Cardiac muscle cell (in vitro differentiated cells and primary cell): ENCODE results near the gene GHRH. TPM values are rescaled to one million over a fixed set of nuclear protein-coding genes. Genes with fewer than 3 reads are reported as not detected.

Source experiments
- DNase-seq, 2 donors: peaks; one replicate each; pipeline versions ENCODE4 v3.0.0 to v3.0.0-alpha.2; 2010 to 2017; ENCODE audit warnings: low read depth in 1 of 2, low spot score in 1 of 2
- H3K27ac ChIP-seq: fragments of 200-600 bp; sonication (generic); 2 replicates; pipeline ENCODE4 v1.5.1; 2016
- H3K27me3 ChIP-seq: fragments of 200-600 bp; sonication (generic); 2 replicates; pipeline ENCODE4 v1.6.0; 2016; ENCODE audit warnings: control low read depth
- H3K36me3 ChIP-seq: fragments of 200-600 bp; sonication (generic); 2 replicates; pipeline ENCODE4 v1.5.1; 2016; ENCODE audit warnings: control low read depth
- H3K4me1 ChIP-seq: fragments of 200-600 bp; sonication (generic); 2 replicates; pipeline ENCODE4 v1.8.1; 2017; ENCODE audit warnings: low read depth, mild to moderate bottlenecking, mixed run types
- H3K4me3 ChIP-seq: fragments of 200-600 bp; sonication (generic); 2 replicates; pipeline ENCODE4 v1.5.1; 2016; ENCODE audit warnings: mild to moderate bottlenecking
- H3K9me3 ChIP-seq: fragments of 200-600 bp; sonication (generic); 2 replicates; pipeline ENCODE4 v1.5.1; 2017; ENCODE audit warnings: low read depth, mild to moderate bottlenecking, control low read depth
- polyA plus RNA-seq: library from polyadenylated mRNA; unstranded; fragments of >200 nt; fragmentation: Nextera tagmentation; extraction: Ambion mirVana; gene quantifications from 2 replicates; pipeline ENCODE4 v1.2.1, GENCODE V29; 2016
- total RNA-seq: library from RNA; depleted of rRNA; stranded (reverse); fragments of >200 nt; gene quantifications from 2 replicates; pipeline ENCODE4 v1.2.3, GENCODE V29; 2016
- TF ChIP-seq, protein P1 (sequence below): IDR thresholded peaks from 2 replicates; pipeline ENCODE4 v1.5.1; 2012; ENCODE audit warnings: low read depth, mild to moderate bottlenecking, low read length

GHRH gene
- total and polyA plus RNA-seq, 2 experiments from 2014 or later, result 0.34 to 1.1 TPM

DNA sequence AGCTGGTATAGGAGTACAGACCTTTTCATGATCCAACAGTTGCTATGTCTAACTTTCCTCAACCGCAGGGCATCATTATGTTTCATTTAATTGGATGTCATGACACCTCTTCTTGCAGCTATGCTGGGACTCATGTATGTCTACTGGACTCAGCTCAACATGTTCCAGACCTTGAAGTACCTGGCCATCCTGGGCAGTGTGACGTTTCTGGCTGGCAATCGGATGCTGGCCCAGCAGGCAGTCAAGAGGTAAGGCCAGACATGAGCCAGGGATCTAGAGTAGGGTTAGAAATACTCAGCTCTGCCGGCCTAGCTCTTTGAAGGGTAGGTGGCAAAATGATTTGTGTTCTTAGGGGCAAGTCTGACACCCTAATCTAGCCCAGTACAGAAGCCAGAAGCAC lies 25.2 kb downstream of the GHRH start:
- Histone ChIP-seq H3K4me3 (no peak overlapping the region), H3K36me3 (peaks cover 68% of the 10 kb centered on the region), H3K27ac (peak overlapping the region; percentile 25), H3K4me1 (peaks cover 3% of the 10 kb centered on the region), H3K27me3 (no peaks in the 10 kb centered on the region), H3K9me3 (no peaks in the 10 kb centered on the region)
- TF ChIP-seq, protein P1, sequence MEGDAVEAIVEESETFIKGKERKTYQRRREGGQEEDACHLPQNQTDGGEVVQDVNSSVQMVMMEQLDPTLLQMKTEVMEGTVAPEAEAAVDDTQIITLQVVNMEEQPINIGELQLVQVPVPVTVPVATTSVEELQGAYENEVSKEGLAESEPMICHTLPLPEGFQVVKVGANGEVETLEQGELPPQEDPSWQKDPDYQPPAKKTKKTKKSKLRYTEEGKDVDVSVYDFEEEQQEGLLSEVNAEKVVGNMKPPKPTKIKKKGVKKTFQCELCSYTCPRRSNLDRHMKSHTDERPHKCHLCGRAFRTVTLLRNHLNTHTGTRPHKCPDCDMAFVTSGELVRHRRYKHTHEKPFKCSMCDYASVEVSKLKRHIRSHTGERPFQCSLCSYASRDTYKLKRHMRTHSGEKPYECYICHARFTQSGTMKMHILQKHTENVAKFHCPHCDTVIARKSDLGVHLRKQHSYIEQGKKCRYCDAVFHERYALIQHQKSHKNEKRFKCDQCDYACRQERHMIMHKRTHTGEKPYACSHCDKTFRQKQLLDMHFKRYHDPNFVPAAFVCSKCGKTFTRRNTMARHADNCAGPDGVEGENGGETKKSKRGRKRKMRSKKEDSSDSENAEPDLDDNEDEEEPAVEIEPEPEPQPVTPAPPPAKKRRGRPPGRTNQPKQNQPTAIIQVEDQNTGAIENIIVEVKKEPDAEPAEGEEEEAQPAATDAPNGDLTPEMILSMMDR, result no peak
- no peak for DNase-seq

DNA sequence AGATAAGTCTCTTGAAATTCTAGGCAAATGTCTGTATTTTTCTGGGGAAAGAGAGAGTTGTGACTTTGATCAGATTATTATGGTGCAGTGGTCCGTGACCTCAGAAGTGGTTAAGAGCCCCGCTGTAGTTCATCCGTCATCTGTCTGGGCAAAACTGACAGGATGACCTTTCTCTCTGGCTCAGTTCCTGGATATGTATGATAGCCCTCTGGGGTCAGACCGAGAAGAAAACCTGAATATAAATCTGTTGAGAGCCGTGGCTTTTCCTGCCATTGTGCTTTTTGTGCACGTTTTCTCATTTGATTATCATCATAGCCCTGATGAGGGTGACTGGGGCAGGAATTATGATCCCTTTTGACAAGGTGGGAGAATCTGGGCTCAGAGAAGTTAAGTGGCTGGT lies 26.5 kb downstream of the GHRH start:
- no peak for DNase-seq
- Histone ChIP-seq H3K27ac (peak overlapping the region; percentile 67), H3K27me3 (no peaks in the 10 kb centered on the region), H3K4me3 (no peak overlapping the region), H3K4me1 (peaks cover 3% of the 10 kb centered on the region), H3K9me3 (no peaks in the 10 kb centered on the region), H3K36me3 (peaks cover 68% of the 10 kb centered on the region)
- TF ChIP-seq, protein P1, result no peak

DNA sequence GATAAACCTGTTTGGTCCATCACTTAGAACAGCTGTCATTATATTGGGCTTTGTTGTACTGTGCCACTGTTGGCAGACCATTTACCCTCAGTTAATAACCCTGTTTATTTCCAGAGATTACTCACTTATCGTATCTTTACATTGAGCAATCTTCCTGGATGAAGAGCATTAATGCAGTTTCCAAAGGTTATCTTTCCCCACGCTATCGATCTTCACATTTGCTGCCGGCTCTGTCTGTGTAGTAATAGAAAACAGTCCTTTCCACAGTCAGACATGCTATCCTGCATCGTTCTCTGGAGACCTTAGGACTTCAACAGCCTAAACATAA lies 27.4 kb downstream of the GHRH start:
- no peak for DNase-seq
- Histone ChIP-seq H3K27ac (no peak overlapping the region), H3K36me3 (peaks cover 71% of the 10 kb centered on the region), H3K4me3 (no peak overlapping the region), H3K4me1 (peaks cover 3% of the 10 kb centered on the region), H3K27me3 (no peaks in the 10 kb centered on the region), H3K9me3 (no peaks in the 10 kb centered on the region)
- TF ChIP-seq, protein P1, result no peak

DNA sequence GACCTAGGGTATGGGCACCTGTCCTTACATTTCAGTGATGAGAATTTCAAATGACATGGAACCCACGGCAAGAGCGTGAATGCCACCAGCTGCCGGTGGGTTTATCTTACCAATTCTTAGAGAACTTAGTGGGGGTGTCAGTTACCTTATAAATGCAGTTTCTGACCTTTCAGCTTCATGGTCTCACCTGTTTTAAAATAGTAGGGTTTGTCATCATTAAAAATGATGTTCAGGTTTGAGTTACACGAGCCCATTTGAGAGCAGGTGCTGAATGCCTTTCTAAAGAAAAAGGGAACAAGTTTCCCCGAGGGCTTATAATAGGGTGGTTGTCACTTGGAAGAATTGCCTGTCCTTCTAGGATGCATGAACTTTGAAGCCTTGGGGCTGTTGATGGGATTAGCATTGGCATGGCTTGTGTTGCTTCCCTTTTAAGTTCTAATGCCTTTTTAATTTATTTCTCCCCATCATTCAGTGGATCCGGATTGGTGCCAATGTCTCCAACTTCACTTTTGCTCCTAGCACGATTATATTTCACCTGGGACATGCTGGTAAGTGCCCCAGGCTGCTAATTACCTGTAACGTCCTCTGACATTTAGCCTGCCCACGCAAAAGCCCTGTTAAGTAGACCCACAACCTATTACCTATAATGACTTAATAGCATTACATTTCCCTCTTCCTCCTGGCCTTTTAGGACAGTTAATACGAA lies 27.9 kb downstream of the GHRH start:
- H3K4me1 ChIP-seq, result peaks cover 6% of the 10 kb centered on the region
- TF ChIP-seq, protein P1, result no peak
- H3K27ac ChIP-seq, result no peak overlapping the region
- no peak for DNase-seq
- peaks cover 66% of the 10 kb centered on the region for H3K36me3 ChIP-seq
- no peaks in the 10 kb centered on the region for H3K9me3 ChIP-seq
- no peaks in the 10 kb centered on the region for H3K27me3 ChIP-seq
- H3K4me3 ChIP-seq, result no peak overlapping the region

DNA sequence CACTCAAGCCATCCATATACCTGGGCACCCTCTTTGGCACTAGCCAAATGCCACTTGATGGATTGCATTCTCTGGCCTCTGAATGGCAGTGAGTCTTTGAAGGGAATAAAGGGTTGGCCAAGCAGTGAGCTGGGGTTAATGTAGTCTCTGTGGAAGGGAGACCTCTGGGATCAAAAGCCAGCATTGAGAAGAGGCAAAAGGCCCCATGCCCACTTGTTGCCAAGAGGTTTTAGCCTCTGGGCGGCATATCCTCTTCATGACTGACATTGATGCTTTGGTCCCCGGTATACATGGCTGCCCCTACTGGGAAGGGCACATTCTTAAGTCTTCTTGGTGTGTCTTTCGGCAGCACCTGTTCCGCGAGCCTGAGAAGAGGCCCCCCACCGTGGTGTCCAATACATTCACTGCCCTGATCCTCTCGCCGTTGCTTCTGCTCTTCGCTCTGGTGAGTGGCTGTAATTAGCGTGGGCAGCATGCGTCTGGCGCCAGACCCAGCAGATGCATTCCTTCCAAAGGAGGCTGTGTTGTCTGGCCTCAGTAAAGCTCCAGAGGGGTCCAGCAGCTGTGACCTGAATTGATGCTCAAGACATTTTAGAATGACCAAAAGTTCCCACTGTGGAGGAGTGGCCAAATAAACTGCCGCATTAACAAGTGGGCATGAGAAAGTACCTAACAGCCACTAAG lies 29.5 kb downstream of the GHRH start:
- Histone ChIP-seq H3K4me3 (no peak overlapping the region), H3K4me1 (peaks cover 17% of the 10 kb centered on the region), H3K27ac (no peak overlapping the region), H3K9me3 (no peaks in the 10 kb centered on the region), H3K27me3 (no peaks in the 10 kb centered on the region), H3K36me3 (peaks cover 69% of the 10 kb centered on the region)
- TF ChIP-seq, protein P1, result no peak
- no peak for DNase-seq
